ENCODE measurements around the gene CARD6.

Gene CARD6

GRCh38 chr5:40796487-40796889 is 44.7 kb upstream of the CARD6 start:
- ATAC-seq (ENCODE audit: low read depth) (no peak), DNase-seq (ENCODE audit: low spot score) (no peak)
- peaks cover 26% of the 10 kb centered on the region for H3K4me1 ChIP-seq (ENCODE audit: insufficient read depth, poor library complexity, severe bottlenecking)
- peaks cover 27% of the 10 kb centered on the region for H3K36me3 ChIP-seq (ENCODE audit: low read depth)
- H3K4me3 ChIP-seq (ENCODE audit: severe bottlenecking), result peak overlapping the region; percentile 51
- no peaks in the 10 kb centered on the region for H3K9me3 ChIP-seq (ENCODE audit: severe bottlenecking)
- H3K27me3 ChIP-seq (ENCODE audit: insufficient read depth, poor library complexity, severe bottlenecking), result no peaks in the 10 kb centered on the region
- no peak for TF ChIP-seq CTCF (IDR thresholded peaks at IDR 0.05; ENCODE audit: poor library complexity, severe bottlenecking)
- H3K27ac ChIP-seq (ENCODE audit: poor library complexity, severe bottlenecking), result peak overlapping the region; percentile 77

- Histone ChIP-seq H3K4me1 (ENCODE audit: insufficient read depth, poor library complexity, severe bottlenecking) (peaks cover 16% of the 10 kb centered on the region), H3K9me3 (ENCODE audit: severe bottlenecking) (no peaks in the 10 kb centered on the region), H3K36me3 (ENCODE audit: low read depth) (peaks cover 20% of the 10 kb centered on the region), H3K4me3 (ENCODE audit: severe bottlenecking) (peak overlapping the region; percentile 51), H3K27ac (ENCODE audit: poor library complexity, severe bottlenecking) (peak overlapping the region; percentile 77), H3K27me3 (ENCODE audit: insufficient read depth, poor library complexity, severe bottlenecking) (no peaks in the 10 kb centered on the region)
- ATAC-seq (ENCODE audit: low read depth) (peak; percentile 66), DNase-seq (ENCODE audit: low spot score) (peak; percentile 87)
- no peak for TF ChIP-seq CTCF (IDR thresholded peaks at IDR 0.05; ENCODE audit: poor library complexity, severe bottlenecking)
These were observed 43.7 kb upstream of the CARD6 start for GRCh38 chr5:40797273-40798011.

GRCh38 chr5:40798012-40798800 is 43.0 kb upstream of the CARD6 start, which contains the start of gene PRKAA1:
PRKAA1 (minus strand) TSS chr5:40798374; CDS start chr5:40798189, 185 bp downstream.
- no peaks in the 10 kb centered on the region for H3K27me3 ChIP-seq (ENCODE audit: insufficient read depth, poor library complexity, severe bottlenecking)
- peaks cover 18% of the 10 kb centered on the region for H3K36me3 ChIP-seq (ENCODE audit: low read depth)
- peaks cover 14% of the 10 kb centered on the region for H3K4me1 ChIP-seq (ENCODE audit: insufficient read depth, poor library complexity, severe bottlenecking)
- ATAC-seq (ENCODE audit: low read depth) (peak; percentile 90), DNase-seq (ENCODE audit: low spot score) (peak; percentile 87)
- peak; percentile 88 for TF ChIP-seq CTCF (IDR thresholded peaks at IDR 0.05; ENCODE audit: poor library complexity, severe bottlenecking)
- peak within 1 kb of the TSS; percentile 51 for H3K4me3 ChIP-seq (ENCODE audit: severe bottlenecking)
- peak within 1 kb of the TSS; percentile 77 for H3K27ac ChIP-seq (ENCODE audit: poor library complexity, severe bottlenecking)
- no peaks in the 10 kb centered on the region for H3K9me3 ChIP-seq (ENCODE audit: severe bottlenecking)

GRCh38 chr5:40798801-40799210 is 42.4 kb upstream of the CARD6 start:
- Histone ChIP-seq H3K9me3 (ENCODE audit: severe bottlenecking) (no peaks in the 10 kb centered on the region), H3K4me1 (ENCODE audit: insufficient read depth, poor library complexity, severe bottlenecking) (peaks cover 12% of the 10 kb centered on the region), H3K36me3 (ENCODE audit: low read depth) (peaks cover 18% of the 10 kb centered on the region), H3K4me3 (ENCODE audit: severe bottlenecking) (peak overlapping the region; percentile 51), H3K27me3 (ENCODE audit: insufficient read depth, poor library complexity, severe bottlenecking) (no peaks in the 10 kb centered on the region), H3K27ac (ENCODE audit: poor library complexity, severe bottlenecking) (peak overlapping the region; percentile 77)
- DNase-seq (ENCODE audit: low spot score), result no peak
- no peak for TF ChIP-seq CTCF (IDR thresholded peaks at IDR 0.05; ENCODE audit: poor library complexity, severe bottlenecking)
- peak; percentile 65; the same call in 2 of the 3 replicates for ATAC-seq (ENCODE audit: low read depth)

All from RWPE2 (cell line).